NT2/D1 (cell line): ENCODE measurements around the gene CASP9.

ENCODE experiments used
- DNase-seq: peaks from one replicate; pipeline ENCODE4 v3.0.0-alpha.2; 2011; ENCODE audit warnings: low read depth, low spot score
- H3K27me3 ChIP-seq: 2 replicates; pipeline ENCODE4 v1.6.0; 2011; ENCODE audit warnings: mild to moderate bottlenecking; ENCODE audit not compliant: insufficient read length, insufficient read depth
- H3K36me3 ChIP-seq: 2 replicates; pipeline ENCODE4 v1.6.1; 2011; ENCODE audit warnings: mild to moderate bottlenecking, low read length, mixed read lengths; ENCODE audit not compliant: insufficient read depth, insufficient read length
- H3K4me1 ChIP-seq: 2 replicates; pipeline ENCODE4 v1.5.1; 2011; ENCODE audit not compliant: insufficient read depth, insufficient read length
- H3K4me3 ChIP-seq: 2 replicates; pipeline ENCODE4 v1.5.1; 2011; ENCODE audit warnings: low read depth; ENCODE audit not compliant: insufficient read length
- H3K9ac ChIP-seq: 2 replicates; pipeline ENCODE4 v1.6.0; 2011; ENCODE audit warnings: low read depth; ENCODE audit not compliant: insufficient read length
- H3K9me3 ChIP-seq: 2 replicates; pipeline ENCODE4 v1.5.1; 2011; ENCODE audit warnings: mild to moderate bottlenecking, low read length; ENCODE audit not compliant: insufficient read depth
- SUZ12 ChIP-seq: IDR thresholded peaks from 2 replicates; pipeline ENCODE4 v1.6.1; 2011; ENCODE audit not compliant: insufficient read length, insufficient read depth; ENCODE audit errors: extremely low read depth
- YY1 ChIP-seq: IDR thresholded peaks from 2 replicates; pipeline ENCODE4 v1.6.1; 2011; ENCODE audit not compliant: insufficient read length, insufficient read depth
- ZNF274 ChIP-seq: IDR thresholded peaks from 2 replicates; pipeline ENCODE4 v1.6.1; 2011; ENCODE audit warnings: mild to moderate bottlenecking, low read depth, low read length

Gene CASP9

DNA sequence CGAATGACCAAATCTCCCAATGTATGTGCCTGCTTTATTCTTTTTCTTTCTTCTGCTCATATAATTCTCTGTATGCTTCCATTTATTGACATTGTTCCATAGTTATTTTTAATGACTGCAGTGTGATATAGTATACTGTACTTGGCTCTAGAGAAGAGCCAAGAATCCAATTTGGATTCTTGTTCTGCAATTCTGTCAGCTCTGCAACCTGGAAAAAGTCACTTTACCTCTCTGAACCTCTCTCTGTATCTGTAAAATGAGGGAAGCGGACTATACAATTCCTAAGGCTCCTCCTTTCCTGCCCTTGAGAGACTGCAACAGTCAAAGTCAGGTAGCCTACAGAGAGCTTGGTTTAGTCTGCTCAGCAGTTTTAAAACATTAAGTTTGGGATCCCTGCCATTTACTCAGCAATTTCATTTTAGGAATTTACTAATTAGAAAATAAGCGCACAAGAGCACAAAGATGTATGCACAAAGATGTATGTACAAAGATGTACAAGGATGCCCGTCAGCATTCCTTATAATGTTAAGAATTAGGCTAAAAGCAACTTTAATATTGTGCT, 17.3 kb upstream of the CASP9 start:
- TF ChIP-seq YY1 (no peak), SUZ12 (no peak), ZNF274 (no peak)
- DNase-seq, result no peak
- no peak overlapping the region for H3K9ac ChIP-seq
- H3K4me1 ChIP-seq, result no peaks in the 10 kb centered on the region
- H3K9me3 ChIP-seq, result no peaks in the 10 kb centered on the region
- H3K27me3 ChIP-seq, result no peaks in the 10 kb centered on the region
- no peak overlapping the region for H3K4me3 ChIP-seq
- H3K36me3 ChIP-seq, result peaks cover 80% of the 10 kb centered on the region

DNA sequence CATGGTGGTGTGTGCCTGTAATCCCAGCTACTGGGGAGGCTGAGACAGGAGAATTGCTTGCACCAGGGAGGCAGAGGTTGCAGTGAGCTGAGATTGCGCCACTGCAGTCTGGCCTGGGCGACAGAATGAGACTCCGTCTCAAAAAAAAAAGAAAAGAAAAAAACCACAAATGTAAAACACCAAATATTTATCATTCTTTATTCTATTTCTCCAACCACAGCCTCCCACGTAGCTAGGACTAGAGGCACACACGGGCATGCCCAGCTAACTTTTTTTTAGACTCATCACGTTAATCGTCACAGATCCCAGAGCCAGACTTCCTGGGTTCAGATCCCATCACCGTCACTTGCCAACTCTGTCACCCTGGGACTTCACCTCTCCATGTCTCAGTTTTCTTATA, 16.2 kb upstream of the CASP9 start:
- Histone ChIP-seq H3K4me1 (no peaks in the 10 kb centered on the region), H3K27me3 (no peaks in the 10 kb centered on the region), H3K9ac (no peak overlapping the region), H3K36me3 (peaks cover 78% of the 10 kb centered on the region), H3K9me3 (no peaks in the 10 kb centered on the region), H3K4me3 (no peak overlapping the region)
- DNase-seq, result no peak
- TF ChIP-seq SUZ12, result no peak
- no peak for TF ChIP-seq ZNF274
- no peak for TF ChIP-seq YY1

DNA sequence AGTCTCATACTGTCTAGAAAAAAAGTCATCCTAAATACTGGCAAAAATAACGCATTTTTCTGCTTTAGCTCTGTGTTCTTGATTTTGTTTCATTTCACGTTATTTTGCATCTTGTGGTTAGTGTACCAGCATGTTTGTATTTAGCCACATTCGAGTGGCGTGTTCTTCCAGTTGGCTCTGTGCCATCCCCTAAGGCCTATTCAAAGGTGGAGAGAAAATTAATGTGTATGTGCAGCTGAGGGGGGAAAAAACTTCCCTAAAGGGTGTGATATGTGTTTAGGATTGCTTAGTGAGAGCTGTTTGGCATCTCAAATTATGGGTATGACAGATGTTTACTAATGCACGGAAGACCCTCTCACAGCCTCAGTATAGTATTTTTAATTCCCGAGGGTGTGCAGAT, 14.8 kb upstream of the CASP9 start:
- no peak for TF ChIP-seq SUZ12
- TF ChIP-seq YY1, result no peak
- TF ChIP-seq ZNF274, result no peak
- Histone ChIP-seq H3K27me3 (no peaks in the 10 kb centered on the region), H3K9me3 (no peaks in the 10 kb centered on the region), H3K4me3 (no peak overlapping the region), H3K9ac (no peak overlapping the region), H3K4me1 (no peaks in the 10 kb centered on the region), H3K36me3 (peaks cover 77% of the 10 kb centered on the region)
- DNase-seq, result no peak

DNA sequence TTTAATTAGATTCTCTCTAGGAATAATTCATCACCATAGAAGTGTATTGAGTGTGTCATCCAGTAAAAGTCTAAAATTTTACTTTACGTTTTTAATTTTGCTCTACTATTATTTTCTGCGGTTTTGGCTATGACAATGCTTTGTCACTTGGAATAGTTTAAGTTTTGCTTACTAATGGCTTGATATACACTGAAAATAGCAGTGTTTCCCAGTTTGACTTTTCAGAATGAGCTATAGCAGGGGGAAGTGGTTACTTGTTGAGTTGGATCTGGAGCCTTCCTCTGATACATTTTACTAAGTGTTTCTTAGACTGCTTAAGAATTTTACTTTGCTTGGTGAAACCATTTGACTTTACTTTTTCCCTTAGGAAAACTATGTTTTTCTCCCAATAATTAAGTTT, 7.7 kb upstream of the CASP9 start:
- TF ChIP-seq SUZ12 (no peak), YY1 (no peak), ZNF274 (no peak)
- Histone ChIP-seq H3K27me3 (no peaks in the 10 kb centered on the region), H3K9ac (no peak overlapping the region), H3K36me3 (peaks cover 56% of the 10 kb centered on the region), H3K9me3 (no peaks in the 10 kb centered on the region), H3K4me1 (no peaks in the 10 kb centered on the region), H3K4me3 (no peak overlapping the region)
- no peak for DNase-seq

GRCh38 chr1:15531003-15531402, 7.0 kb upstream of the CASP9 start:
- Histone ChIP-seq H3K27me3 (no peaks in the 10 kb centered on the region), H3K4me1 (no peaks in the 10 kb centered on the region), H3K9me3 (no peaks in the 10 kb centered on the region), H3K9ac (no peak overlapping the region), H3K36me3 (peaks cover 51% of the 10 kb centered on the region), H3K4me3 (no peak overlapping the region)
- TF ChIP-seq YY1, result no peak
- TF ChIP-seq SUZ12, result no peak
- TF ChIP-seq ZNF274, result no peak
- DNase-seq, result no peak

GRCh38 chr1:15526490-15527339, 2.7 kb upstream of the CASP9 start, which contains the start of gene DNAJC16:
Gene DNAJC16, plus strand, starts transcription at chr1:15526848. Its CDS starts 2,258 bp downstream, at chr1:15529106.
- no peak for TF ChIP-seq SUZ12
- no peak for TF ChIP-seq ZNF274
- TF ChIP-seq YY1, result no peak
- H3K4me1 ChIP-seq, result no peaks in the 10 kb centered on the region
- no peaks in the 10 kb centered on the region for H3K9me3 ChIP-seq
- no peaks in the 10 kb centered on the region for H3K27me3 ChIP-seq
- peak; percentile 98 for DNase-seq
- peak within 1 kb of the TSS; percentile 89 for H3K9ac ChIP-seq
- H3K4me3 ChIP-seq, result peak within 1 kb of the TSS; percentile 89
- H3K36me3 ChIP-seq, result peaks cover 24% of the 10 kb centered on the region

GRCh38 chr1:15526021-15526489, 2.0 kb upstream of the CASP9 start:
- Histone ChIP-seq H3K27me3 (no peaks in the 10 kb centered on the region), H3K36me3 (peaks cover 18% of the 10 kb centered on the region), H3K4me1 (no peaks in the 10 kb centered on the region), H3K4me3 (no peak overlapping the region), H3K9me3 (no peaks in the 10 kb centered on the region), H3K9ac (peak overlapping the region; percentile 42)
- TF ChIP-seq SUZ12, result no peak
- no peak for TF ChIP-seq ZNF274
- TF ChIP-seq YY1, result no peak
- DNase-seq, result no peak
